ENCODE measurements around the gene EID3.
A peak's percentile ranks its signal among the peaks of the same experiment; 100 is the strongest.

DNA sequence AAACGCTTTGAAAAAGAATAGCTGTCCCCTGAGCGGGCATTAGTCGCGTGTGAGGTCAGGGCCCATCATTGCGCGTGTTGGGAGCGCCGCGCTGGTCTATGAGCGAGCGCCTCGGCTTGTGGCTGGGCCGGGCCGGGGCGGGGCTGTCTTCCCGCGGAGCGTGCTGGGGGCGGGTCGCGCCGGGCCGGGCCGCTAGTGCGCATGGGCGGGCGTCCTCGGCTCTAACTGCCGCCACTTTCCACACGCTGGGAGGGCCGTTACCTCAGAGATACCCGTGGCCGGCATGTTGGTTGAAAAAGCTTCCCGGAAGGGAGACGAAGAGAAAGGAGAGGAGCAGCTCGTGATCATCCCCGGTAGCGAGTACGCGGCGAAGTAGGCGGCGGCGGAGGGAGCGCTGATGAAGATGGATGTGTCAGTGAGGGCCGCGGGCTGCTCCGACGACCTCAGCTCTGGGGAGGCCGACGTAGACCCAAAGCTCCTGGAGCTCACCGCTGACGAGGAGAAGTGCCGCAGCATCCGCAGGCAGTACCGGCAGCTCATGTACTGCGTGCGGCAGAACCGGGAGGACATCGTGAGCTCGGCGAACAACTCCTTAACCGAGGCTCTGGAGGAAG, at the start of gene EID3:
- TF ChIP-seq ATF1 (CRISPR knock-in tag; IDR thresholded peaks at IDR 0.05), result no peak
- TF ChIP-seq ATF1 (tag; IDR thresholded peaks at IDR 0.05), result no peak
- TF ChIP-seq, protein P1, sequence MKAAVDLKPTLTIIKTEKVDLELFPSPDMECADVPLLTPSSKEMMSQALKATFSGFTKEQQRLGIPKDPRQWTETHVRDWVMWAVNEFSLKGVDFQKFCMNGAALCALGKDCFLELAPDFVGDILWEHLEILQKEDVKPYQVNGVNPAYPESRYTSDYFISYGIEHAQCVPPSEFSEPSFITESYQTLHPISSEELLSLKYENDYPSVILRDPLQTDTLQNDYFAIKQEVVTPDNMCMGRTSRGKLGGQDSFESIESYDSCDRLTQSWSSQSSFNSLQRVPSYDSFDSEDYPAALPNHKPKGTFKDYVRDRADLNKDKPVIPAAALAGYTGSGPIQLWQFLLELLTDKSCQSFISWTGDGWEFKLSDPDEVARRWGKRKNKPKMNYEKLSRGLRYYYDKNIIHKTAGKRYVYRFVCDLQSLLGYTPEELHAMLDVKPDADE (conservative IDR thresholded peaks at IDR 0.05; ENCODE audit: control insufficient read depth, low read depth, low read length), result no peak
- TF ChIP-seq, protein P2, sequence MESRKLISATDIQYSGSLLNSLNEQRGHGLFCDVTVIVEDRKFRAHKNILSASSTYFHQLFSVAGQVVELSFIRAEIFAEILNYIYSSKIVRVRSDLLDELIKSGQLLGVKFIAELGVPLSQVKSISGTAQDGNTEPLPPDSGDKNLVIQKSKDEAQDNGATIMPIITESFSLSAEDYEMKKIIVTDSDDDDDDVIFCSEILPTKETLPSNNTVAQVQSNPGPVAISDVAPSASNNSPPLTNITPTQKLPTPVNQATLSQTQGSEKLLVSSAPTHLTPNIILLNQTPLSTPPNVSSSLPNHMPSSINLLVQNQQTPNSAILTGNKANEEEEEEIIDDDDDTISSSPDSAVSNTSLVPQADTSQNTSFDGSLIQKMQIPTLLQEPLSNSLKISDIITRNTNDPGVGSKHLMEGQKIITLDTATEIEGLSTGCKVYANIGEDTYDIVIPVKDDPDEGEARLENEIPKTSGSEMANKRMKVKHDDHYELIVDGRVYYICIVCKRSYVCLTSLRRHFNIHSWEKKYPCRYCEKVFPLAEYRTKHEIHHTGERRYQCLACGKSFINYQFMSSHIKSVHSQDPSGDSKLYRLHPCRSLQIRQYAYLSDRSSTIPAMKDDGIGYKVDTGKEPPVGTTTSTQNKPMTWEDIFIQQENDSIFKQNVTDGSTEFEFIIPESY (CRISPR knock-in tag; IDR thresholded peaks at IDR 0.05), result peak; percentile 80
- TF ChIP-seq, protein P3, sequence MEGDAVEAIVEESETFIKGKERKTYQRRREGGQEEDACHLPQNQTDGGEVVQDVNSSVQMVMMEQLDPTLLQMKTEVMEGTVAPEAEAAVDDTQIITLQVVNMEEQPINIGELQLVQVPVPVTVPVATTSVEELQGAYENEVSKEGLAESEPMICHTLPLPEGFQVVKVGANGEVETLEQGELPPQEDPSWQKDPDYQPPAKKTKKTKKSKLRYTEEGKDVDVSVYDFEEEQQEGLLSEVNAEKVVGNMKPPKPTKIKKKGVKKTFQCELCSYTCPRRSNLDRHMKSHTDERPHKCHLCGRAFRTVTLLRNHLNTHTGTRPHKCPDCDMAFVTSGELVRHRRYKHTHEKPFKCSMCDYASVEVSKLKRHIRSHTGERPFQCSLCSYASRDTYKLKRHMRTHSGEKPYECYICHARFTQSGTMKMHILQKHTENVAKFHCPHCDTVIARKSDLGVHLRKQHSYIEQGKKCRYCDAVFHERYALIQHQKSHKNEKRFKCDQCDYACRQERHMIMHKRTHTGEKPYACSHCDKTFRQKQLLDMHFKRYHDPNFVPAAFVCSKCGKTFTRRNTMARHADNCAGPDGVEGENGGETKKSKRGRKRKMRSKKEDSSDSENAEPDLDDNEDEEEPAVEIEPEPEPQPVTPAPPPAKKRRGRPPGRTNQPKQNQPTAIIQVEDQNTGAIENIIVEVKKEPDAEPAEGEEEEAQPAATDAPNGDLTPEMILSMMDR (IDR thresholded peaks at IDR 0.05 in 2 of 3, conservative IDR thresholded peaks at IDR 0.05 in 1 of 3; ENCODE audit: insufficient read depth in 2 of 3, low read depth in 1 of 3, low read length in 3 of 3), result no peak
- TF ChIP-seq CCAR2 (IDR thresholded peaks at IDR 0.05; ENCODE audit: low read depth, low read length), result no peak
- no peak for TF ChIP-seq SP1 (CRISPR knock-in tag; IDR thresholded peaks at IDR 0.05)
